HG03439 (cell line): ENCODE data around the gene NAXD.
"Not testable (repeated sequence)": the region's sequence is repeated elsewhere in the genome, so short reads cannot be mapped to it uniquely, and the experiment has no call there.

ENCODE experiments used
- ATAC-seq: cut with Tn5 transposase; IDR thresholded peaks from one replicate; pipeline ENCODE4 v1.9.1; 2021; ENCODE audit warnings: mild to moderate bottlenecking, moderate library complexity; ENCODE audit not compliant: unreplicated experiment

The NAXD gene

GRCh38 chr13:110593430-110594130 lies 21.8 kb upstream of the NAXD start:
- peak; percentile 90 for ATAC-seq

- ATAC-seq, result no peak
These were observed 18.2 kb upstream of the NAXD start for GRCh38 chr13:110597041-110597689.

- ATAC-seq, result no peak
These were observed 15.0 kb upstream of the NAXD start for GRCh38 chr13:110600261-110600819.

GRCh38 chr13:110600980-110601379 lies 14.4 kb upstream of the NAXD start:
- no peak for ATAC-seq

GRCh38 chr13:110605132-110605531 lies 10.2 kb upstream of the NAXD start:
- no peak for ATAC-seq

GRCh38 chr13:110606281-110606680 lies 9.1 kb upstream of the NAXD start:
- ATAC-seq, result not testable (repeated sequence)

- no peak for ATAC-seq
These were observed 7.6 kb upstream of the NAXD start for GRCh38 chr13:110607675-110608224.

- ATAC-seq, result peak; percentile 54
These were observed 4.3 kb upstream of the NAXD start for GRCh38 chr13:110610955-110611595.

- ATAC-seq, result no peak
These were observed 382 bp upstream of the NAXD start for GRCh38 chr13:110615005-110615321.

GRCh38 chr13:110616103-110617101 lies 1.1 kb downstream of the NAXD start:
- peak; percentile 54 for ATAC-seq

- no peak for ATAC-seq
These were observed 2.2 kb downstream of the NAXD start for GRCh38 chr13:110617321-110618072.

- no peak for ATAC-seq
These were observed 2.8 kb downstream of the NAXD start for GRCh38 chr13:110618167-110618566.

- ATAC-seq, result no peak
These were observed 3.4 kb downstream of the NAXD start for GRCh38 chr13:110618780-110619179.

- ATAC-seq, result no peak
These were observed 5.3 kb downstream of the NAXD start for GRCh38 chr13:110620596-110620995.

GRCh38 chr13:110624766-110625756 lies 9.7 kb downstream of the NAXD start:
- ATAC-seq, result no peak

GRCh38 chr13:110625771-110626321 lies 10.5 kb downstream of the NAXD start:
- no peak for ATAC-seq

GRCh38 chr13:110626521-110626920 lies 11.2 kb downstream of the NAXD start:
- no peak for ATAC-seq

GRCh38 chr13:110627351-110627750 lies 12.0 kb downstream of the NAXD start:
- ATAC-seq, result no peak
